ENCODE data around the gene ADSL.

The ADSL gene

GRCh38 chr22:40347300-40347699 lies 1.0 kb downstream of the ADSL start (continued):
- no peak for TF ChIP-seq TSHZ2 (CRISPR knock-in tag; IDR thresholded peaks at IDR 0.05)

GRCh38 chr22:40348025-40348658 lies 1.8 kb downstream of the ADSL start:
- ATAC-seq: peak; percentile 50
- TF ChIP-seq SNAI2 (CRISPR knock-in tag; IDR thresholded peaks at IDR 0.05) (no peak), PPARA (CRISPR knock-in tag; IDR thresholded peaks at IDR 0.05; ENCODE audit: borderline replicate concordance) (no peak), CSDC2 (CRISPR knock-in tag; IDR thresholded peaks at IDR 0.05) (no peak), TCF4 (CRISPR knock-in tag; IDR thresholded peaks at IDR 0.05; ENCODE audit: borderline replicate concordance) (no peak), ZFP30 (CRISPR knock-in tag; IDR thresholded peaks at IDR 0.05) (no peak), ZFP3 (CRISPR knock-in tag; IDR thresholded peaks at IDR 0.05) (no peak), ZNF70 (CRISPR knock-in tag; IDR thresholded peaks at IDR 0.05) (no peak), POU6F1 (CRISPR knock-in tag; IDR thresholded peaks at IDR 0.05; ENCODE audit: borderline replicate concordance, low read depth) (no peak), RARB (CRISPR knock-in tag; IDR thresholded peaks at IDR 0.05) (no peak), BACH2 (CRISPR knock-in tag; IDR thresholded peaks at IDR 0.05; ENCODE audit: borderline replicate concordance) (no peak), TOX (CRISPR knock-in tag; IDR thresholded peaks at IDR 0.05; ENCODE audit: borderline replicate concordance) (no peak), PATZ1 (CRISPR knock-in tag; IDR thresholded peaks at IDR 0.05; ENCODE audit: borderline replicate concordance) (no peak), ESRRG (CRISPR knock-in tag; IDR thresholded peaks at IDR 0.05) (no peak), ZNF565 (CRISPR knock-in tag; conservative IDR thresholded peaks at IDR 0.05; ENCODE audit: low read depth) (no peak), ZNF8 (CRISPR knock-in tag; IDR thresholded peaks at IDR 0.05) (no peak)

GRCh38 chr22:40352763-40353162 lies 6.5 kb downstream of the ADSL start:
- ATAC-seq: no peak
- no peak for TF ChIP-seq ESRRG (CRISPR knock-in tag; IDR thresholded peaks at IDR 0.05)
- no peak for TF ChIP-seq OSR1 (CRISPR knock-in tag; IDR thresholded peaks at IDR 0.05)
- no peak for TF ChIP-seq CSRNP3 (CRISPR knock-in tag; IDR thresholded peaks at IDR 0.05)
- no peak for TF ChIP-seq GLIS3 (CRISPR knock-in tag; IDR thresholded peaks at IDR 0.05)
- no peak for TF ChIP-seq CREB5 (CRISPR knock-in tag; IDR thresholded peaks at IDR 0.05; ENCODE audit: low read depth)
- no peak for TF ChIP-seq ZNF8 (CRISPR knock-in tag; IDR thresholded peaks at IDR 0.05)
- TF ChIP-seq ZNF565 (CRISPR knock-in tag; conservative IDR thresholded peaks at IDR 0.05; ENCODE audit: low read depth): no peak
- TF ChIP-seq TOX (CRISPR knock-in tag; IDR thresholded peaks at IDR 0.05; ENCODE audit: borderline replicate concordance): no peak
- no peak for TF ChIP-seq BACH2 (CRISPR knock-in tag; IDR thresholded peaks at IDR 0.05; ENCODE audit: borderline replicate concordance)
- TF ChIP-seq ARNTL (CRISPR knock-in tag; IDR thresholded peaks at IDR 0.05; ENCODE audit: borderline replicate concordance, low read depth): no peak
- no peak for TF ChIP-seq ISL1 (CRISPR knock-in tag; IDR thresholded peaks at IDR 0.05)
- no peak for TF ChIP-seq TCF4 (CRISPR knock-in tag; IDR thresholded peaks at IDR 0.05; ENCODE audit: borderline replicate concordance)
